Measurements from ENCODE around the gene SPNS2. TPM values are rescaled to one million over a fixed set of nuclear protein-coding genes. Genes with fewer than 3 reads are reported as not detected.

SPNS2 gene
- total RNA-seq, 1 experiment from 2014 or later, result 2.6 TPM

DNA sequence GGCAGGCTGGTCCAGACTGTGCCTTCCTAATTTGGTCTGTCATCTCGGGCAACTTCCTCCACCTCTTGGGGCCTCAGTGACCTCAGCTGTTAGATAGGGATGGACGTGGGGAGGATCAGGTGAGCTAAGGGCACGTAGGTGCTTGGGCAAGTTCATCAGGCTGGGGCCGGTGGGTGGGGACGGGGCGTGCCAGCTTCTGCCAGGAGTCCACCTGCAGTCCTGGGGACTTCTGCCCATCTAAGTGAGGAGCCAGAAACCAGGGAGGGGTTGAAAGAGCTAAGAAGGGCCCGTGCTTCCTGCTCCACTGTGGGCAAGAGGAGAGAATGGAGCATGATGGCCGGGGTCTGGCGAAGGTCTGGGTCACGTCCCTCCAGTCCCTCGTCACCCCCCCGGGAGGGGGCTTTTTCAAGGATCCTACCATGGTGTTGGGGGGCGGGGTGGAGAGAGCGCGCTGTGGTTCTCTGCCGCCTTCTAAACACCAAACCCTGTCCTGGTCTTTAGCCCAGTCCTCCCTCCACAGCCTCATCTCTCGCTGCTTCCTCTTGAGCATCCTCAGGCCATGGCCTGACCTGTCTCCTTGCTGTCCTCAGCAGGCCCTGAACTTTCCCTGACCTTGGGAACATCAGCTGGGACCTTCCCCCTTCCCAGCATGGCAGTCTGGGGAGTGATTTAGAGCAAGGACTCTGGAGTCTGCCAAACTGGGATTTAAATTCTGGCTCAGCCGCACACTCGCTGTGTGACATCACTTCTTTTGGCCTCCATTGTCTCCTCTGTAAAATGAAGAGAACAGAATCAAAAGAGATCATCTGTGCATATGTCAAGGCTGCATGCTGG, 21.6 kb downstream of the SPNS2 start:
- Histone ChIP-seq H3K9me3 (ENCODE audit: low read length) (no peaks in the 10 kb centered on the region), H3K9me2 (replicated peaks; ENCODE audit: low read length) (no peaks in the 10 kb centered on the region), H3K4me3 (ENCODE audit: low read length) (no peak overlapping the region), H2AFZ (ENCODE audit: low read length) (no peak overlapping the region), H4K20me1 (ENCODE audit: low read length) (no peaks in the 10 kb centered on the region), H3K79me2 (ENCODE audit: low read length) (no peaks in the 10 kb centered on the region), H3K9ac (ENCODE audit: low read length) (no peak overlapping the region), H3K4me1 (ENCODE audit: insufficient read depth, low read length) (0 out of 2 replicates have a peak, but pooled peaks cover 4% of the 10 kb centered on the region), H3F3A (ENCODE audit: low read length, unreplicated experiment) (no peaks in the 10 kb centered on the region), H3K4me2 (ENCODE audit: low read length) (no peak overlapping the region), H3K27me3 (ENCODE audit: low read length) (no peaks in the 10 kb centered on the region), H3K27ac (ENCODE audit: low read length) (no peak overlapping the region), H3K36me3 (ENCODE audit: low read depth, low read length) (no peaks in the 10 kb centered on the region)
- BruUV-seq (replicated peaks), result no TSS peak
- intact Hi-C loops (cut with micrococcal nuclease), result no loop called here
- ATAC-seq, result no peak
- ChIA-PET POLR2A (ENCODE audit: unreplicated experiment) (no interaction called here), CTCF (no interaction called here)
- DNase-seq, result no peak
- TF ChIP-seq EZH2 (IDR thresholded peaks at IDR 0.05; ENCODE audit: low read length, unreplicated experiment) (no peak), EZH2phosphoT487 (IDR thresholded peaks at IDR 0.05; ENCODE audit: borderline replicate concordance, low read length) (no peak)
- TF ChIP-seq, protein P1, sequence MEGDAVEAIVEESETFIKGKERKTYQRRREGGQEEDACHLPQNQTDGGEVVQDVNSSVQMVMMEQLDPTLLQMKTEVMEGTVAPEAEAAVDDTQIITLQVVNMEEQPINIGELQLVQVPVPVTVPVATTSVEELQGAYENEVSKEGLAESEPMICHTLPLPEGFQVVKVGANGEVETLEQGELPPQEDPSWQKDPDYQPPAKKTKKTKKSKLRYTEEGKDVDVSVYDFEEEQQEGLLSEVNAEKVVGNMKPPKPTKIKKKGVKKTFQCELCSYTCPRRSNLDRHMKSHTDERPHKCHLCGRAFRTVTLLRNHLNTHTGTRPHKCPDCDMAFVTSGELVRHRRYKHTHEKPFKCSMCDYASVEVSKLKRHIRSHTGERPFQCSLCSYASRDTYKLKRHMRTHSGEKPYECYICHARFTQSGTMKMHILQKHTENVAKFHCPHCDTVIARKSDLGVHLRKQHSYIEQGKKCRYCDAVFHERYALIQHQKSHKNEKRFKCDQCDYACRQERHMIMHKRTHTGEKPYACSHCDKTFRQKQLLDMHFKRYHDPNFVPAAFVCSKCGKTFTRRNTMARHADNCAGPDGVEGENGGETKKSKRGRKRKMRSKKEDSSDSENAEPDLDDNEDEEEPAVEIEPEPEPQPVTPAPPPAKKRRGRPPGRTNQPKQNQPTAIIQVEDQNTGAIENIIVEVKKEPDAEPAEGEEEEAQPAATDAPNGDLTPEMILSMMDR (conservative IDR thresholded peaks at IDR 0.05; ENCODE audit: low read depth, low read length), result no peak

DNA sequence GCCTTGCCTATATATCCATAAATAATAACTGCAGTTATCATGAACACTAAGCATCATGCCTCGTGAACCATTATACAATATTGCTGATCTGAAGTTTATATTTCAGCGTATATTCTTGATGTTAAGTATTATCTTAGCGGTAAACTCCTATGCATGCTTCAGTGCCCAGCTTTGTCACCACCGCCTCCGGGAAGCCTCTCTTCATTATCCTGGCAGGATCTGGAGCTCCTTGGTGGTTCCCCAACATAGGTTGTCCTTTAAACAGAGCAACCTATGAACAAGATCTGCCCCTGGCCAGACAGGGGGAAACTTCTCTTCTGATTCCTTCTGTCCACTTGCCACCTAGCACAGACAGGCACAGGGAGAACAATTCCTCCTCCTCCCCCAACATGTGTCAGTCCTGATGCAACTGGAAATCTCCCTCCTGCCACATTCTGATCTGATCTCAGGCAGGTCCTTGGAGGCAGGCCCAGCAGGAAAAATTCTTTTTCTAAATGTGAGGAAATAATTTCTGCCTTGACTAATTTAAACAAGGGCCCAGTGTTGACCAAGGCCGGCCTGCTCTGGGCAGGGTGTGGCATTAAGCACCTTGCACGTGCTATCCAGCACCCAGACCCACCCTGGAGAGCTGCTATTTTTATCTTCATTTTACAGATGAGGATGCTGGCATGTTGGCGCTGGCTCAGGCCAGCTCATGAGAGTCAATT, 22.4 kb downstream of the SPNS2 start:
- peak; percentile 28 for DNase-seq
- Histone ChIP-seq H3K4me3 (ENCODE audit: low read length) (no peak overlapping the region), H3K9ac (ENCODE audit: low read length) (no peak overlapping the region), H3K9me3 (ENCODE audit: low read length) (no peaks in the 10 kb centered on the region), H4K20me1 (ENCODE audit: low read length) (no peaks in the 10 kb centered on the region), H3F3A (ENCODE audit: low read length, unreplicated experiment) (no peaks in the 10 kb centered on the region), H3K27ac (ENCODE audit: low read length) (no peak overlapping the region), H3K27me3 (ENCODE audit: low read length) (no peaks in the 10 kb centered on the region), H2AFZ (ENCODE audit: low read length) (no peak overlapping the region), H3K79me2 (ENCODE audit: low read length) (no peaks in the 10 kb centered on the region), H3K9me2 (replicated peaks; ENCODE audit: low read length) (no peaks in the 10 kb centered on the region), H3K4me1 (ENCODE audit: insufficient read depth, low read length) (0 out of 2 replicates have a peak, but pooled peaks cover 4% of the 10 kb centered on the region), H3K4me2 (ENCODE audit: low read length) (no peak overlapping the region), H3K36me3 (ENCODE audit: low read depth, low read length) (no peaks in the 10 kb centered on the region)
- CTCF ChIA-PET, result interaction anchor here (0.5 kb wide), 1 partner anchor 98 kb away, joined by 5 read pairs; no protein-coding TSS in a partner anchor
- TF ChIP-seq EZH2 (IDR thresholded peaks at IDR 0.05; ENCODE audit: low read length, unreplicated experiment) (no peak), EZH2phosphoT487 (IDR thresholded peaks at IDR 0.05; ENCODE audit: borderline replicate concordance, low read length) (no peak)
- TF ChIP-seq, protein P1 (conservative IDR thresholded peaks at IDR 0.05; ENCODE audit: low read depth, low read length), result no peak
- intact Hi-C loops (cut with micrococcal nuclease), result no loop called here
- POLR2A ChIA-PET (ENCODE audit: unreplicated experiment), result no interaction called here
- ATAC-seq, result peak; percentile 57
- BruUV-seq (replicated peaks), result no TSS peak
